HG03060 (cell line): ENCODE data around the gene ANKRD16.
"Not testable (repeated sequence)": the region's sequence is repeated elsewhere in the genome, so short reads cannot be mapped to it uniquely, and the experiment has no call there.

ENCODE experiments used
- ATAC-seq: cut with Tn5 transposase; IDR thresholded peaks from one replicate; pipeline ENCODE4 v1.9.1; 2021; ENCODE audit warnings: low read depth, moderate number of reproducible peaks; ENCODE audit not compliant: unreplicated experiment

Gene ANKRD16

DNA sequence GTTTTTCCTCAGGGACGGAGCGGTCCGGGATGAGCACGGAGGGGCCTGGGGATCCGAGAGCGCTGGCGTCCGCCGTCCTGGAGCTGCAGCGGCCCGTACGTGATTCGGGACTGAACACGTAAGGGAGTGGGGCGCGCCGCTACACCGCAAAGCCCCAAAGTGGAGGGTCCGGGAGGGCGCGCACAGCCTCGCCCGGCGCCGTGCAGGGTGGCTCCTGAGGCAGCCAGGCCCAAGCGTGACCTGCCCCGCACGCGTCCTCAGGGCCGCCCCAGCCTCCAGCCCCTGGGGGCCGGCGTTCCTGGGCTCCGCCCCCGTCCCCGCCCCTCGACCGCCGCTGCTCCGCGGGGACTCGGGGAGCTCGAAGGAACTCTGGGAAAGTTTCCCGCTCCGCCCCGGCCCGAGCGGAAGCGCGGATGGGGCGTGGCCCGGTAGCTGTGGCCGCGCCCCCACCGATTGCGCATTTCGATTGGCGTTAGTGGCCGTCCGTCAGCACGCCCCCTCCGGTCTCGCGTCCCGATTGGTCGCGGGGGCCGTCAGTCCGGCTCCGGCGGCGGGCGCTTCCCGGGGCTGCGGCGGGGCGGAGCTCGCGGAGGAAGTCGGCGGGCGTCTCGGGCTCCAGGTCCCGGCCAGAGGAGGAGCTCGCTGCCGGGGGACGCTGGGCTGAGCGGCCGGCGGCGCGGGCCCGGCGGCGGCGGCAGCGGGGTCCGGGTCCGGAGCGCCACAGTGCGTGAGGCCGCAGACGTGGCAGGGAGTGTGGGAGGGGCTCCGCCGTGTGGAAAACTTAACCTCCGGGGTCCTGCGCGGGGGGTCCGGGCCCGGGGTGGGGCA is at the start of gene ANKRD16, which contains the start of gene FBH1:
TSS of gene ANKRD16 (minus strand) at position 270 of the 828 bp plus-strand sequence. CDS start 539 bp downstream, outside the sequence.
TSS of gene FBH1 (plus strand) at position 620 of the 828 bp plus-strand sequence. CDS start at position 723, 103 bp downstream.
- peak; percentile 88 for ATAC-seq

GRCh38 chr10:5938291-5938690 is 48.6 kb upstream of the ANKRD16 start:
- no peak for ATAC-seq

- ATAC-seq = no peak
These were observed 47.3 kb upstream of the ANKRD16 start for GRCh38 chr10:5937016-5937415.

DNA sequence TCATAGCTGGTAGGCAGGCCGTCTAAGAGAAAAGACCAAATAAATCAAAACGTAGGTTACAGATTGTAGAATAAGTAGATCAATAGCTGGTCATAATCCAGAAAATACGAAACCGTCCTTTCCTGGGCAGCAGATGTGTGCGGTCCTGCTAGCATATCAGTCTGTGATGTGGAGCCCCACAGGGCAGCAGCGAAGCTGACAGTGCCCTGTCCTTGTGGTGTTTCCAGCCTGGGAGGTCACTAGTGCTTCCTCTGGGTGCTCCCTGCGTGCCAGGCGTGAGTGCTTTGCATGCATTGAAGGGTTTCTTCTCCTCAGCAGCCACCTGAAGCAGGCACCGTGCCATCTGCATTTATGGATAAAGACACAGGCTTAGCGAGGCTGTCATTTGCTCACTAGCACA is 45.9 kb upstream of the ANKRD16 start:
- no peak for ATAC-seq

DNA sequence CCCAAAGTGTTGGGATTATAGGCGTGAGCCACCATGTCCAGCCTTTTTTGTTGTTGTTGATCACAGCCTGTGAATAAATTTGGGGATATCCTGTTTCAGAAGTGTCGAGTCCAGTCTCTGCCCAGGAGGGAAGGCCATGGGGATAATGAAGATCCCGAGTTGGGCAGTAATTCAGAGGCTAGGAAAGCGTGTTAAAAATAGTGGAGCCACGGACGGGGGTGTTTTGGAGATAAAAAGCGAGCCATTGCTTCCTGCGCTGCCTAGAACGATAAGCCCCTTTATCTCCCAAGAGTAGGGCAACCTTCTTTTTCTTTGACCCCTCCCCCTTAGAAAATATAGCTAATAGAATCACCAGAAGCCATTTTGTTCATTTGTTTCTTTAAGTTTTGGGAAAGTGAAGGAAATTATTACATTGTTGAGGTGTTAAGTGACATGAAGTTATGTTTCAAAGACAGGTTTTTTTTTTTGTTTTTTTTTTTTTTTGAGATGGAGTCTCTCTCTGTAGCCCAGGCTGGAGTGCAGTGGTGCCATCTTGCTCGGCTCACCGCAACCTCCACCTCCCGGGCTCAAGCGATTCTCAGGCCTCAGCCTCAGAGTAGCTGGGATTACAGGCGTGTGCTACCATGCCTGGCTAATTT is 44.3 kb upstream of the ANKRD16 start:
- no peak for ATAC-seq

- ATAC-seq = no peak
These were observed 42.7 kb upstream of the ANKRD16 start for GRCh38 chr10:5932345-5932744.

DNA sequence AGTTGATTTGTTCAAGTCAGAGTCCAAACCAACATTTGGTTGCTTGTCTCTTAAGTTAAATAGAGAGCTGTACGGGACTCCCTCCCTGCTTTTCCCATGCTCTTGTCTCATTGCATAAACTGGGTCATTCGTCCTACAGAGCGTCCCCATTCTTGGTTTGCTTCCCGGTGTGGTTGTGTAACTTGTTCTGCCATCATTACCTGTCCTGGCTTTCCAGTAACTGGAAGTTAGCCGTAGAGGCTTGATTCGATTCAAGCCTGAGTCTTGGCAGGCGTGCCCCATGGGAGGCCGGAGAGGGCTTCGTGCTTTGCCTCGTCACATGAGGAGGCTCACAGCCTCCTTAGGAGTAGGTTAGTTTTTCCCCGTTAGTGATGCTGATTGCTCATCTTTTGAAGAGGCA is 40.6 kb upstream of the ANKRD16 start:
- ATAC-seq = no peak

GRCh38 chr10:5929442-5929841 is 39.7 kb upstream of the ANKRD16 start:
- no peak for ATAC-seq

GRCh38 chr10:5927306-5927705 is 37.6 kb upstream of the ANKRD16 start:
- ATAC-seq = no peak

DNA sequence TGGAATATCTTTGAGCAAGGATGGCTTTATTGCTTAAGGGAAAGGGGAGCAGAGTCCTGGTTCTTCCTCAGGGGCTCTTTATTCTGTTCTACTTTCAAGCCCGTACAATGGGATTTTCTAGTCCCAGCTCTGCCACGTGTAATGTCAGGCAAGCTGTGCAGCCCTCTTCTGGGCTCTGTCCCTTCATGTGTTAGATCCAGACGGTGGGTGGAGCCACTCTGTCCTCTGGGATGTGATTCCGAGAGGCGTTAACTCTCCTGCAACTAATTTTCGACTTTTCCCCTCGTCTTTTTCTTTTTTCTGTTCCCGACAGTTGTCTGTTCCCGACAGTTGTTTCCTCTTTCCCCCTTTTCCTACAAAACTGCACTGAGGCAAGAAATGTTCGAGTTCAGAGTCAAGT is 35.2 kb upstream of the ANKRD16 start:
- ATAC-seq = no peak

GRCh38 chr10:5921746-5922145 is 32.1 kb upstream of the ANKRD16 start:
- ATAC-seq = no peak

GRCh38 chr10:5919568-5919967 is 29.9 kb upstream of the ANKRD16 start:
- no peak for ATAC-seq

GRCh38 chr10:5918763-5919162 is 29.1 kb upstream of the ANKRD16 start:
- ATAC-seq = no peak

- ATAC-seq = no peak
These were observed 27.6 kb upstream of the ANKRD16 start for GRCh38 chr10:5917305-5917704.

DNA sequence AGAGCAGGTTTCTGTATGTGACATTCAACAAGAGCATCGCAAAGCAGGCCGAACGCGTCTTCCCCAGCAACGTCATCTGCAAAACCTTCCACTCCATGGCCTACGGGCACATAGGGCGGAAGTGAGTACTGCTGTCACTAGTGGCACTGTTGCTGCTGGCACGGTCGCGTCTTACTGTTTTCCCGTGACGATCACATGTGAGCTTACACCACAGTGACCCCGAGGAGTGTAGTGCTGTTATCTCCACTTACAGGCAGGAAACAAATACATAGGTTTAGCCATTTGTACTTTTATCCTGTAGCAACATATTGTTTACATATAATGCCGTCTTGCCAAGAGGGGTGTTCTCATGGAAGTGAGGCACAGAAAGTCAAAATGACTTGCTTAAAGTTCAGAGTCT is 25.8 kb upstream of the ANKRD16 start:
- no peak for ATAC-seq

GRCh38 chr10:5913736-5914135 is 24.0 kb upstream of the ANKRD16 start:
- ATAC-seq = no peak

DNA sequence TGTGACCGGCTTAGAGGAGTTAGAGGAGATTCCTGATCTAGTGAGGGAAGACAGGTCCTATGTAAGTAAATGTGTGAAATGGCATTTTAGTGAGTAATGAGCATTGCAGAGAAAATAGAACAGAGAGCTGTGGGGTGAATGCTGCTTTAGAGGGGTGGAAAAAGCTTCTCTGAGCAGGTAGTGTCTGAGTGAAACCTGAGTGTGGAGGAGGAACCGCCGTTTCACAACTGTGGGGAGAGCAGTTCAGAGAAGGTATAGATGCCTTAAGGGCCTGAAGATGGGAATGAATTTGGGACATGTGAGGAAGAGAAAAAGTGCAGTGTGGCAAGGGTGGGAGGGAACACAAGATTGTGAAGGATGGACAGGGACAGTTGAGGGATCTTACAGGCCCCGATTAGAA is 22.0 kb upstream of the ANKRD16 start:
- no peak for ATAC-seq

DNA sequence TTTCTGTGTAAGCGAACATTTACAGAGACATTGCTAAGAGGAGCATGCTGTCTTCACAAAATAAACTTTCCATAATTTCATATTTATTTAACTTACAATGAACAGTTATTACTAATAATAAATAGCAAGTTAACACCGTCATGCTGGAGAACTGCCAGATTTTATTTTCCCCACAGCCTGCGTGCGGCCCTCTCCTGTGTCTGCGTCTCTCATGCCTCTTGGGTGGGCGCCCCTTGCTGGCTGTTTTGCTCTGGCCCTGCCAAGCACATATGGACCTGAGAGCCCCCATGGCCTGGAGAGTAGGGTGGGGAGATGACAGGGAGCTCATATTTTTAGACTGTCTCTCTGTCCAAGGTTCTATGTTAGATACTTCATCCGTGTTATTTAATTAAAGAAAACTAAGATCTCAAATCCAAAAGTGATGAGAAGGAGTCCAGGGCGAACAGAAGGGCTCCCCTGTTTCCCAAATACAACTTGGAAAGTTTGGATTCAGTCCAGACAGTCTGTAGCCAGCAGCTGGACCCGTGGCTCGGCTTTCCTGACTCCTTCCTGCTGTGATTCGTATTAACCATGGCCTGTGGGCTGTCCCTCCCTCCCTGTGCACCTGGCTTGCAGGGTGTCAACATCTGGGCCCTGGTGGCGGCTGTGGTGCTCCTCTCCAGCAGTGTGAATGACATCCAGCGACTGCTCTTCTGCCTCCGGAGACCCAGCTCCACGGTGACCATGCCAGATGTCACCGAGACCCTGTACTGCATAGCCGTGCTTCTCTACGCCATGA is 20.8 kb upstream of the ANKRD16 start:
- ATAC-seq = no peak

DNA sequence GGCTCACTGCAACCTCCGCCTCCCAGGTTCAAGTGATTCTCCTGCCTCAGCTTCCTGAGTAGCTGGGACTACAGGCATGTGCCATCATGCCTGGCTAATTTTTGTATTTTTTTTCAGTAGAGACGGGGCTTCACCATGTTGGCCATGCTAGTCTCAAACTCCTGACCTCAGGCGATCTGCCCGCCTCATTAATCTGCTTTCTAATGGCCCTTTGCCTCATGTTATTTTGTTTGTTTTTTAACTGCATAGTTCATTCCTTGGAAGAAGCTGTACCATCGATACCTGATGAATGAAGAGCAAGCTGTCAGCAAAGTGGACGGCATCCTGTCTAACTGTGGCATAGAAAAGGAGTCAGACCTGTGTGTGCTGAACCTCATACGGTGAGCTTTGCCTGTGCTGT is 19.0 kb upstream of the ANKRD16 start:
- ATAC-seq = not testable (repeated sequence)

DNA sequence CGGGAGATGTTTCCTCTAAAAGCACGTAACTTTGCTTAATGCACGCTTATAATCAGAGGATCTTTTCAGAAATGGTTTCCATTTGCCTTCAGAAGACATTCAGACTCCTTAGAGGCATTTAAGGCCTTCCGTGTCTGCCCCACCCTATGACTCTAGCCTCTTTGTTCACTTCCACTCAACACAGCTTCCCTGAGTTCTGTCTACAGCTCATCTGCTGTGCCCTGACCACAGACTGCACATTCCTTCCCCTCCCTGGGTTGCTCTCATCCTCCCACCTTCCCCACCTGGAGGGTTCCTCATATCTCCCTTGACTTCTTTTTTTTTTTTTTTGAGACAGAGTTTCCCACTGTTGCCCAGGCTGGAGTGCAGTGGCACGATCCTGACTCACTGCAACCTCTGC is 17.0 kb upstream of the ANKRD16 start:
- no peak for ATAC-seq

GRCh38 chr10:5905854-5906507 is 16.3 kb upstream of the ANKRD16 start:
- ATAC-seq = no peak
